DND-41 (cell line): Measurements from ENCODE around the gene CCT8.

Source experiments
- CTCF ChIP-seq: IDR thresholded peaks from 2 replicates; pipeline ENCODE4 v1.5.1; 2012; ENCODE audit warnings: borderline replicate concordance, low read length, moderate library complexity, mild to moderate bottlenecking; ENCODE audit not compliant: poor library complexity, severe bottlenecking; ENCODE audit errors: extremely low read depth
- EZH2 ChIP-seq: IDR thresholded peaks from 3 replicates; pipeline ENCODE4 v1.6.1; 2012; ENCODE audit warnings: borderline replicate concordance, low read depth, mild to moderate bottlenecking, moderate library complexity, low read length, inconsistent platforms; ENCODE audit not compliant: severe bottlenecking

GRCh38 chr21:29080454-29080941 lies 7.0 kb upstream of the CCT8 start:
- no peak for TF ChIP-seq CTCF
- TF ChIP-seq EZH2, result no peak
